Measurements from ENCODE around the gene CYP2U1.

DNA sequence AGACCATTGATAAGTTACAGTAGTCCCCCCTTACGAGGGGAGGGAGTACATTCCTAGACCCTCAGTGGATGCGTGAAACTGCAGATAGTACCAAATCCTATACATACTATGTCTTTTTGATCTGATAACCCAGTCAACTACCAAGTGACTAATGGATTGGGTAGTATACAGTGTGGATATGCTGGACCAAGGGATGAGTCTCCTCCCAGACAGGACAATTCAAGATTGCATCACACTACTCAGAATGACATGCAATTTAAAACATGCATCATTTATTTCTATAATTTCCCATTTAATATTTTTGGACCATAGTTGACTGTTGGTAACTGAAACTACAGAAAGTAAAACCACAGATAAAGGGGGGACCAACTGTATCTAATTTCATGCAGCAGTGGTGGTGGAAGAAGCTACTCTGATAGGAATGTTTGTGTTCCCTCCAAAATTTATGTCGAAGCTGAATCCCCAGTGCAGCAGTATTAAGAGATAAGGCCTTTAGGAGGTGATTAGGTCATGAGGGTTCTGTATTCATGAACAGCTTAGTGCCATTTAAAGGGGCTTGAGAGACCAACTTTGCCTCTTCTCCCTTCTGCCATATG is 70.3 kb downstream of the CYP2U1 start:
- TF ChIP-seq, protein P1, sequence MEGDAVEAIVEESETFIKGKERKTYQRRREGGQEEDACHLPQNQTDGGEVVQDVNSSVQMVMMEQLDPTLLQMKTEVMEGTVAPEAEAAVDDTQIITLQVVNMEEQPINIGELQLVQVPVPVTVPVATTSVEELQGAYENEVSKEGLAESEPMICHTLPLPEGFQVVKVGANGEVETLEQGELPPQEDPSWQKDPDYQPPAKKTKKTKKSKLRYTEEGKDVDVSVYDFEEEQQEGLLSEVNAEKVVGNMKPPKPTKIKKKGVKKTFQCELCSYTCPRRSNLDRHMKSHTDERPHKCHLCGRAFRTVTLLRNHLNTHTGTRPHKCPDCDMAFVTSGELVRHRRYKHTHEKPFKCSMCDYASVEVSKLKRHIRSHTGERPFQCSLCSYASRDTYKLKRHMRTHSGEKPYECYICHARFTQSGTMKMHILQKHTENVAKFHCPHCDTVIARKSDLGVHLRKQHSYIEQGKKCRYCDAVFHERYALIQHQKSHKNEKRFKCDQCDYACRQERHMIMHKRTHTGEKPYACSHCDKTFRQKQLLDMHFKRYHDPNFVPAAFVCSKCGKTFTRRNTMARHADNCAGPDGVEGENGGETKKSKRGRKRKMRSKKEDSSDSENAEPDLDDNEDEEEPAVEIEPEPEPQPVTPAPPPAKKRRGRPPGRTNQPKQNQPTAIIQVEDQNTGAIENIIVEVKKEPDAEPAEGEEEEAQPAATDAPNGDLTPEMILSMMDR (IDR thresholded peaks at IDR 0.05), result no peak
- no peak for TF ChIP-seq POLR2A (IDR thresholded peaks at IDR 0.05)
- no peak for TF ChIP-seq EP300 (IDR thresholded peaks at IDR 0.05; ENCODE audit: low read depth)

Measured in transverse colon (tissue), 3 donors.